Stimulated activated memory B cell treated with anti-CD40 and anti-IgM and Interleukin-4, amounts not matched to agents 10 μg/mL and 1 μg/mL and 100 μg/mL, for 72 hours (primary cell): ENCODE data around the gene TMEM181.
"Not testable (repeated sequence)": the region's sequence is repeated elsewhere in the genome, so short reads cannot be mapped to it uniquely, and the experiment has no call there.

Source experiments
- ATAC-seq: fragments of 150-1000 bp; cut with Tn5 transposase; 2 replicates; pipeline ENCODE4 v1.10.0; 2021
- H3K27ac Mint-ChIP-seq: one replicate; pipeline ENCODE4 v1.8.0; 2022; ENCODE audit warnings: mild to moderate bottlenecking, mixed read lengths
- H3K27me3 Mint-ChIP-seq: one replicate; pipeline ENCODE4 v1.8.0; 2022; ENCODE audit warnings: mixed read lengths
- H3K36me3 Mint-ChIP-seq: one replicate; pipeline ENCODE4 v1.8.0; 2022; ENCODE audit warnings: mixed read lengths
- H3K4me1 Mint-ChIP-seq: one replicate; pipeline ENCODE4 v1.8.0; 2022; ENCODE audit warnings: mixed read lengths
- H3K4me3 Mint-ChIP-seq: one replicate; pipeline ENCODE4 v1.8.0; 2022; ENCODE audit warnings: mild to moderate bottlenecking, moderate library complexity, mixed read lengths
- H3K9me3 Mint-ChIP-seq: one replicate; pipeline ENCODE4 v1.8.0; 2022; ENCODE audit warnings: mixed read lengths

TMEM181 gene

GRCh38 chr6:158611039-158611438 lies 51.1 kb downstream of the TMEM181 start:
- no peaks in the 10 kb centered on the region for H3K9me3 Mint-ChIP-seq
- no peaks in the 10 kb centered on the region for H3K27me3 Mint-ChIP-seq
- no peak for ATAC-seq
- H3K27ac Mint-ChIP-seq = no peak overlapping the region
- no peak overlapping the region for H3K4me3 Mint-ChIP-seq
- H3K4me1 Mint-ChIP-seq = no peaks in the 10 kb centered on the region
- H3K36me3 Mint-ChIP-seq = peaks cover 62% of the 10 kb centered on the region

GRCh38 chr6:158611541-158612370 lies 51.9 kb downstream of the TMEM181 start:
- no peak overlapping the region for H3K27ac Mint-ChIP-seq
- no peaks in the 10 kb centered on the region for H3K4me1 Mint-ChIP-seq
- peaks cover 69% of the 10 kb centered on the region for H3K36me3 Mint-ChIP-seq
- H3K27me3 Mint-ChIP-seq = no peaks in the 10 kb centered on the region
- H3K9me3 Mint-ChIP-seq = no peaks in the 10 kb centered on the region
- no peak for ATAC-seq
- no peak overlapping the region for H3K4me3 Mint-ChIP-seq

GRCh38 chr6:158614606-158615005 lies 54.7 kb downstream of the TMEM181 start:
- H3K36me3 Mint-ChIP-seq = peaks cover 81% of the 10 kb centered on the region
- not testable (repeated sequence) for H3K4me3 Mint-ChIP-seq, ATAC-seq, H3K27me3 Mint-ChIP-seq, H3K27ac Mint-ChIP-seq, H3K4me1 Mint-ChIP-seq, H3K9me3 Mint-ChIP-seq

- not testable (repeated sequence) for H3K27me3 Mint-ChIP-seq
- peaks cover 60% of the 10 kb centered on the region for H3K36me3 Mint-ChIP-seq
These were observed 58.4 kb downstream of the TMEM181 start for GRCh38 chr6:158618289-158618688.

GRCh38 chr6:158619922-158620801 lies 60.3 kb downstream of the TMEM181 start:
- no peaks in the 10 kb centered on the region for H3K9me3 Mint-ChIP-seq
- no peaks in the 10 kb centered on the region for H3K27me3 Mint-ChIP-seq
- ATAC-seq = no peak
- no peaks in the 10 kb centered on the region for H3K4me1 Mint-ChIP-seq
- H3K4me3 Mint-ChIP-seq = no peak overlapping the region
- no peak overlapping the region for H3K27ac Mint-ChIP-seq
- peaks cover 52% of the 10 kb centered on the region for H3K36me3 Mint-ChIP-seq

More at GRCh38 chr6:158618289-158618688, 58.4 kb downstream of the TMEM181 start:
- not testable (repeated sequence) for ATAC-seq, H3K4me1 Mint-ChIP-seq, H3K9me3 Mint-ChIP-seq, H3K4me3 Mint-ChIP-seq, H3K27ac Mint-ChIP-seq

GRCh38 chr6:158620963-158621693 lies 61.2 kb downstream of the TMEM181 start:
- Mint-ChIP-seq H3K36me3 (peaks cover 47% of the 10 kb centered on the region), H3K4me1 (no peaks in the 10 kb centered on the region), H3K27me3 (no peaks in the 10 kb centered on the region), H3K27ac (no peak overlapping the region), H3K4me3 (no peak overlapping the region), H3K9me3 (no peaks in the 10 kb centered on the region)
- no peak for ATAC-seq

- peaks cover 47% of the 10 kb centered on the region for H3K36me3 Mint-ChIP-seq
- H3K9me3 Mint-ChIP-seq = no peaks in the 10 kb centered on the region
- H3K27me3 Mint-ChIP-seq = no peaks in the 10 kb centered on the region
- no peak for ATAC-seq
- H3K27ac Mint-ChIP-seq = no peak overlapping the region
- no peak overlapping the region for H3K4me3 Mint-ChIP-seq
- H3K4me1 Mint-ChIP-seq = no peaks in the 10 kb centered on the region
These were observed 62.0 kb downstream of the TMEM181 start for GRCh38 chr6:158621694-158622544.

GRCh38 chr6:158622545-158623190 lies 62.8 kb downstream of the TMEM181 start:
- H3K9me3 Mint-ChIP-seq = no peaks in the 10 kb centered on the region
- no peaks in the 10 kb centered on the region for H3K4me1 Mint-ChIP-seq
- ATAC-seq = no peak
- H3K36me3 Mint-ChIP-seq = peaks cover 47% of the 10 kb centered on the region
- no peaks in the 10 kb centered on the region for H3K27me3 Mint-ChIP-seq
- H3K4me3 Mint-ChIP-seq = no peak overlapping the region
- no peak overlapping the region for H3K27ac Mint-ChIP-seq

- Mint-ChIP-seq H3K27me3 (no peaks in the 10 kb centered on the region), H3K9me3 (no peaks in the 10 kb centered on the region), H3K4me3 (no peak overlapping the region), H3K27ac (no peak overlapping the region), H3K4me1 (no peaks in the 10 kb centered on the region), H3K36me3 (peaks cover 41% of the 10 kb centered on the region)
- ATAC-seq = no peak
These were observed 65.1 kb downstream of the TMEM181 start for GRCh38 chr6:158624684-158625682.

- Mint-ChIP-seq H3K9me3 (no peaks in the 10 kb centered on the region), H3K4me1 (no peaks in the 10 kb centered on the region), H3K27me3 (no peaks in the 10 kb centered on the region), H3K36me3 (peaks cover 33% of the 10 kb centered on the region), H3K4me3 (no peak overlapping the region), H3K27ac (no peak overlapping the region)
- no peak for ATAC-seq
These were observed 66.0 kb downstream of the TMEM181 start for GRCh38 chr6:158625881-158626305.

GRCh38 chr6:158626360-158627167 lies 66.7 kb downstream of the TMEM181 start:
- peaks cover 37% of the 10 kb centered on the region for H3K36me3 Mint-ChIP-seq
- H3K4me1 Mint-ChIP-seq = no peaks in the 10 kb centered on the region
- peak; percentile 37 for ATAC-seq
- no peak overlapping the region for H3K4me3 Mint-ChIP-seq
- peak overlapping the region; percentile 2 for H3K27ac Mint-ChIP-seq
- no peaks in the 10 kb centered on the region for H3K27me3 Mint-ChIP-seq
- H3K9me3 Mint-ChIP-seq = no peaks in the 10 kb centered on the region

- H3K4me3 Mint-ChIP-seq = no peak overlapping the region
- H3K4me1 Mint-ChIP-seq = no peaks in the 10 kb centered on the region
- no peaks in the 10 kb centered on the region for H3K27me3 Mint-ChIP-seq
- peak overlapping the region; percentile 2 for H3K27ac Mint-ChIP-seq
- H3K9me3 Mint-ChIP-seq = no peaks in the 10 kb centered on the region
- H3K36me3 Mint-ChIP-seq = peaks cover 43% of the 10 kb centered on the region
- ATAC-seq = no peak
These were observed 67.5 kb downstream of the TMEM181 start for GRCh38 chr6:158627168-158627939.
